Panc1 (cell line): ENCODE results near the gene CHMP1A. TPM values are rescaled to one million over a fixed set of nuclear protein-coding genes. Genes with fewer than 3 reads are reported as not detected.

Source experiments
- ATAC-seq: fragments of 200-7000 bp; cut with Tn5 transposase; 2 replicates; pipeline ENCODE4 v1.9.1; 2020; ENCODE audit warnings: mild to moderate bottlenecking, moderate library complexity
- BruUV-seq: library from RNA; stranded (reverse); fragments of 400-500 nt; replicated peaks from 2 replicates; lab custom pipeline; 2021; lab: Mats Ljungman, UMichigan
- CTCF ChIA-PET: fragments of 300-600 bp; sonication (Branson Sonifier 250); formaldehyde crosslinking; loops from one replicate; lab custom pipeline; 2022; ENCODE audit warnings: antibody characterized with exemption; lab: Charles Lee
- POLR2A ChIA-PET: fragments of 300-600 bp; sonication (Branson Sonifier 250); formaldehyde crosslinking; loops from one replicate; lab custom pipeline; 2022; ENCODE audit warnings: antibody characterized with exemption; lab: Charles Lee
- DNase-seq: peaks from one replicate; pipeline ENCODE4 v3.0.0-alpha.2; 2010; ENCODE audit warnings: low read depth, low spot score
- H3K27ac ChIP-seq: 2 replicates; pipeline ENCODE4 v1.5.1; 2011; ENCODE audit warnings: mild to moderate bottlenecking, low read length, inconsistent platforms
- H3K27me3 ChIP-seq: fragments of 200-500 bp; sonication (Bioruptor generic); 2 replicates; pipeline ENCODE4 v1.6.0; 2014; ENCODE audit warnings: low read length, inconsistent platforms; ENCODE audit not compliant: control insufficient read depth, insufficient read depth
- H3K36me3 ChIP-seq: fragments of 200-500 bp; sonication (Bioruptor generic); 2 replicates; pipeline ENCODE4 v1.5.1; 2014; ENCODE audit warnings: inconsistent platforms, mild to moderate bottlenecking, low read length, moderate library complexity; ENCODE audit not compliant: control insufficient read depth, insufficient read depth
- H3K4me1 ChIP-seq: 2 replicates; pipeline ENCODE4 v1.5.1; 2011; ENCODE audit warnings: inconsistent platforms, mild to moderate bottlenecking, low read length, moderate library complexity; ENCODE audit not compliant: control insufficient read depth, insufficient read depth
- H3K4me3 ChIP-seq, 2 experiments: 2 replicates each; pipeline ENCODE4 v1.5.1; 2011 to 2012; ENCODE audit warnings: low read depth in 2 of 2, low read length in 2 of 2, mild to moderate bottlenecking in 2 of 2, inconsistent platforms in 1 of 2, moderate library complexity in 1 of 2
- H3K9me3 ChIP-seq: fragments of 200-500 bp; sonication (Bioruptor generic); 2 replicates; pipeline ENCODE4 v1.5.1; 2014; ENCODE audit warnings: low read depth, mild to moderate bottlenecking, inconsistent platforms, low read length, moderate library complexity; ENCODE audit not compliant: control insufficient read depth, insufficient read depth
- POLR2AphosphoS5 ChIP-seq: IDR thresholded peaks from 2 replicates; pipeline ENCODE4 v1.6.1; 2012; ENCODE audit warnings: mild to moderate bottlenecking, low read depth, low read length, moderate library complexity
- REST ChIP-seq, 2 experiments: IDR thresholded peaks; 2 replicates each; pipeline ENCODE4 v1.6.1; 2011 to 2012; ENCODE audit warnings: low read depth in 2 of 2, control low read depth in 1 of 2, low read length in 1 of 2, mild to moderate bottlenecking in 1 of 2, moderate library complexity in 1 of 2; ENCODE audit not compliant: insufficient read depth in 1 of 2
- SIN3A ChIP-seq: IDR thresholded peaks from 2 replicates; pipeline ENCODE4 v1.6.1; 2012; ENCODE audit warnings: low read depth, mild to moderate bottlenecking, low read length, moderate library complexity, borderline replicate concordance; ENCODE audit not compliant: insufficient read depth
- TCF7L2 ChIP-seq: IDR thresholded peaks from 2 replicates; pipeline ENCODE4 v1.6.1; 2011; ENCODE audit warnings: mild to moderate bottlenecking, low read depth, low read length, inconsistent platforms
- in situ Hi-C: cut with HindIII; loops from 2 replicates; pipeline ENCODE4 v1.10.0; 2016; ENCODE audit warnings: low sequenced_read_pairs, low pct_unique_long_range_greater_than_20kb
- intact Hi-C: fragments of 100-400 bp; cut with micrococcal nuclease; formaldehyde crosslinking; loops from one replicate; pipeline ENCODE4 v1.10.0; 2022; ENCODE audit not compliant: unreplicated experiment
- total RNA-seq: library from RNA; stranded (reverse); gene quantifications from one replicate; pipeline ENCODE4 v1.2.1, GENCODE V29; 2021; ENCODE audit not compliant: unreplicated experiment
- TF ChIP-seq, protein P1 (sequence below): fragments of 450-650 bp; IDR thresholded peaks from 2 replicates; pipeline ENCODE4 v1.5.1; 2017; ENCODE audit warnings: mild to moderate bottlenecking

CHMP1A gene
- total RNA-seq, 1 experiment from 2014 or later, result 98.0 TPM

DNA sequence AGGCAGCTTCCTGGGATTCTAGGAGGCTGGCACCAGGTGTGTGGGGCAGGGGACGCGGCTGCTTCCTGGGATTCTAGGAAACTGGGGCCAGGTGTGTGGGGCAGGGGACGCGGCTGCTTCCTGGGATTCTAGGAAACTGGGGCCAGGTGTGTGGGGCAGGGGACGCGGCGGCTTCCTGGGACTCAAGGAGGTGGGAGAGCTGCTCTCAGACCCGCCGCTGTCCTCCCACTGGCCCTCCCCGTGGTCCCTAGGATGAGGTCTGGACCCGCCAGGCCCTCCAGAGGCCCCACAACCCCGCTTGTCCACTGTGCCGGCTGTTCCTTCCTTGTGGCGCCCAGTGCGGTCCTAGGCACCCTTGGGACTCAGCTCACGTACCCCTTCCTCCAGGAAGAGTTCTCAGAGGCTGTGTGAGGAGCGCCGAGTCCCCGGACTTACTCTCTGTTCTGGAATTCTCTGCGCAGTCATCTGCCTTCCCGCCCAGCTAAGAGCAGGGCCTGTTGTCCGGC lies 43.5 kb downstream of the CHMP1A start:
- Histone ChIP-seq H3K27me3 (no peaks in the 10 kb centered on the region), H3K4me1 (peaks cover 4% of the 10 kb centered on the region), H3K4me3 (no peak overlapping the region), H3K27ac (no peak overlapping the region), H3K36me3 (no peaks in the 10 kb centered on the region), H3K9me3 (no peaks in the 10 kb centered on the region)
- TF ChIP-seq SIN3A (no peak), TCF7L2 (no peak), REST (IDR thresholded peaks at IDR 0.05; ENCODE audit: insufficient read depth in 1 of 2, low read depth in 2 of 2, low read length in 1 of 2) (no peak), POLR2AphosphoS5 (no peak)
- TF ChIP-seq, protein P1, sequence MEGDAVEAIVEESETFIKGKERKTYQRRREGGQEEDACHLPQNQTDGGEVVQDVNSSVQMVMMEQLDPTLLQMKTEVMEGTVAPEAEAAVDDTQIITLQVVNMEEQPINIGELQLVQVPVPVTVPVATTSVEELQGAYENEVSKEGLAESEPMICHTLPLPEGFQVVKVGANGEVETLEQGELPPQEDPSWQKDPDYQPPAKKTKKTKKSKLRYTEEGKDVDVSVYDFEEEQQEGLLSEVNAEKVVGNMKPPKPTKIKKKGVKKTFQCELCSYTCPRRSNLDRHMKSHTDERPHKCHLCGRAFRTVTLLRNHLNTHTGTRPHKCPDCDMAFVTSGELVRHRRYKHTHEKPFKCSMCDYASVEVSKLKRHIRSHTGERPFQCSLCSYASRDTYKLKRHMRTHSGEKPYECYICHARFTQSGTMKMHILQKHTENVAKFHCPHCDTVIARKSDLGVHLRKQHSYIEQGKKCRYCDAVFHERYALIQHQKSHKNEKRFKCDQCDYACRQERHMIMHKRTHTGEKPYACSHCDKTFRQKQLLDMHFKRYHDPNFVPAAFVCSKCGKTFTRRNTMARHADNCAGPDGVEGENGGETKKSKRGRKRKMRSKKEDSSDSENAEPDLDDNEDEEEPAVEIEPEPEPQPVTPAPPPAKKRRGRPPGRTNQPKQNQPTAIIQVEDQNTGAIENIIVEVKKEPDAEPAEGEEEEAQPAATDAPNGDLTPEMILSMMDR, result no peak
- ChIA-PET POLR2A (no interaction called here), CTCF (interaction anchor here (0.6 kb wide), 1 partner anchor 163 kb away, joined by 14 read pairs; no protein-coding TSS in a partner anchor)
- in situ Hi-C loops (no loop called here), intact Hi-C loops (no loop called here)
- no peak for ATAC-seq
- DNase-seq, result no peak
- BruUV-seq, result no TSS peak

GRCh38 chr16:89613231-89613953 lies 44.1 kb downstream of the CHMP1A start, which contains the start of gene DPEP1:
DPEP1 (plus strand) TSS chr16:89613642; CDS start chr16:89630411, 16,769 bp downstream.
- in situ Hi-C loops, result no loop called here
- no peaks in the 10 kb centered on the region for H3K27me3 ChIP-seq
- intact Hi-C loops, result no loop called here
- ChIA-PET CTCF (interaction anchor here (0.6 kb wide), 1 partner anchor 162 kb away, joined by 14 read pairs; no protein-coding TSS in a partner anchor), POLR2A (interaction anchor here (0.7 kb wide), 1 partner anchor 15 kb away, joined by 6 read pairs; no protein-coding TSS in a partner anchor)
- H3K36me3 ChIP-seq, result no peaks in the 10 kb centered on the region
- H3K4me3 ChIP-seq, result no peak within 1 kb of the TSS
- BruUV-seq, result no TSS peak
- ATAC-seq, result no peak
- no peak for TF ChIP-seq TCF7L2
- TF ChIP-seq POLR2AphosphoS5, result no peak
- no peak for TF ChIP-seq SIN3A
- TF ChIP-seq REST (IDR thresholded peaks at IDR 0.05; ENCODE audit: insufficient read depth in 1 of 2, low read depth in 2 of 2, low read length in 1 of 2), result no peak
- TF ChIP-seq, protein P1, result no peak
- no peak for DNase-seq
- no peak within 1 kb of the TSS for H3K27ac ChIP-seq
- H3K9me3 ChIP-seq, result no peaks in the 10 kb centered on the region
- H3K4me1 ChIP-seq, result peaks cover 7% of the 10 kb centered on the region
